Ishikawa (cell line): Measurements from ENCODE around the gene DTX1.

Experiments used
- CEBPB ChIP-seq: IDR thresholded peaks from 2 replicates; pipeline ENCODE4 v1.6.1; 2012
- CREB1 ChIP-seq: IDR thresholded peaks from 2 replicates; pipeline ENCODE4 v1.6.1; 2012; ENCODE audit warnings: low read depth
- EGR1 ChIP-seq: IDR thresholded peaks from 2 replicates; pipeline ENCODE4 v1.6.1; 2012
- EP300 ChIP-seq: IDR thresholded peaks from 2 replicates; pipeline ENCODE4 v1.6.1; 2012; ENCODE audit warnings: borderline replicate concordance
- FOXM1 ChIP-seq: IDR thresholded peaks from 2 replicates; pipeline ENCODE4 v1.6.1; 2012; ENCODE audit warnings: low read depth, borderline replicate concordance
- MAX ChIP-seq: IDR thresholded peaks from 2 replicates; pipeline ENCODE4 v1.6.1; 2012
- NFIC ChIP-seq: IDR thresholded peaks from 2 replicates; pipeline ENCODE4 v1.6.1; 2012
- RAD21 ChIP-seq: IDR thresholded peaks from 2 replicates; pipeline ENCODE4 v1.6.1; 2012; ENCODE audit warnings: low read depth
- REST ChIP-seq: IDR thresholded peaks from 2 replicates; pipeline ENCODE4 v1.6.1; 2012; ENCODE audit warnings: low read depth, mild to moderate bottlenecking
- TAF1 ChIP-seq: IDR thresholded peaks from 2 replicates; pipeline ENCODE4 v1.6.1; 2012; ENCODE audit warnings: low read depth, mild to moderate bottlenecking
- TCF12 ChIP-seq: IDR thresholded peaks from 2 replicates; pipeline ENCODE4 v1.6.1; 2012; ENCODE audit warnings: low read depth
- TEAD4 ChIP-seq: IDR thresholded peaks from 2 replicates; pipeline ENCODE4 v1.6.1; 2012
- YY1 ChIP-seq: IDR thresholded peaks from 2 replicates; pipeline ENCODE4 v1.6.1; 2012; ENCODE audit warnings: low read depth
- ZBTB7A ChIP-seq: IDR thresholded peaks from 2 replicates; pipeline ENCODE4 v1.6.1; 2012; ENCODE audit warnings: low read depth
- TF ChIP-seq, protein P1 (sequence below): IDR thresholded peaks from 2 replicates; pipeline ENCODE4 v1.6.1; 2012

The DTX1 gene

DNA sequence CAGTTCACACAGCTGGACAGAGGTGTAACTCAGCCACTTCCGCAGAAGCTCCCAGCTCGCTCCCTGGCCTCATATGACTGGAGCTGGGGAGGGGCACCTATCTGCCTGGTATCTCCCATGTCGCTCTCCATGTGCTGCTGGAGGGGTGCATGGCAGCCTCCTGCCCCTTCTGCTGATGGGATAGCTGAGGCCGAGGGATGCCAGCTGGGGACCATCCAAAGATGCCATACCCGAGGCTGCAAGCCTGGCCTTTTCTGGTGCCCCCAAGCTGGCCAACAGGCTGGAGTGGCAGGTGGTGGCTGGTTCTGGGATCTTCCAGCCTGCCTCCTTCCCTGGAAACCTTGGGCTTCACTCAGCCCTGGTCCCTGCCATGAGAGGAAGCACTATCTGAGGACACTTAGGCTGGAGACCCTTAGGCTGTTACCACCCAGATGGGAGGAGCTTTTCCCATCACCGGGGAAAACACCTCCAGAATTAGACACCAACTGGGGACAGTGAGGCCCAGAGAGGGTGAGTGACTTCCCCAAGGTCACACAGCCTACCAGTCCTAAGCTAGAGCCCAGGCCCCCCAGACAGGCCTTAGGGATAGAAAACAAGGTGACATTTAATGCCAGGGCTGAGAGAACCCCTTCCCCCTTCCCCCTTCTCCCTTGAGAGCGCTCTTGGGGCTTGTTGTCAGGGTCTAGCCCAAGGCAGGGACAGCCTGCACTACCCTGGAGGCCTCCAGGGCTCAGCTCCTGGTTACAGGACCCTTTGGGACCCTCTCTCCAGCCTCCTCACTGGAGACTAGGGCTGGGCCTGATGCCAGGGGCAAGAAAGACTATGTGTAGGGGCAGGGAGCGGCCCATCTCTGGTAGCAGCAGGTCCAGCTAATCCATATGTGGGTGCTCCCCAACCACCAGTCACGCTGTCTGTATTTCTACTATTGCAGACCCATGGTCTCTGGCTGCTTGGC, 7.1 kb downstream of the DTX1 start:
- TF ChIP-seq RAD21 (no peak), TEAD4 (no peak), FOXM1 (no peak), TCF12 (no peak), MAX (no peak), NFIC (no peak), EGR1 (no peak), CREB1 (no peak), EP300 (no peak), REST (no peak), TAF1 (no peak), YY1 (no peak), ZBTB7A (no peak), CEBPB (no peak)
- TF ChIP-seq, protein P1, sequence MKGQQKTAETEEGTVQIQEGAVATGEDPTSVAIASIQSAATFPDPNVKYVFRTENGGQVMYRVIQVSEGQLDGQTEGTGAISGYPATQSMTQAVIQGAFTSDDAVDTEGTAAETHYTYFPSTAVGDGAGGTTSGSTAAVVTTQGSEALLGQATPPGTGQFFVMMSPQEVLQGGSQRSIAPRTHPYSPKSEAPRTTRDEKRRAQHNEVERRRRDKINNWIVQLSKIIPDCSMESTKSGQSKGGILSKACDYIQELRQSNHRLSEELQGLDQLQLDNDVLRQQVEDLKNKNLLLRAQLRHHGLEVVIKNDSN, result no peak

GRCh38 chr12:113064395-113065125, 8.0 kb downstream of the DTX1 start:
- TF ChIP-seq TCF12, result no peak
- TF ChIP-seq TEAD4, result no peak
- TF ChIP-seq, protein P1, result no peak
- no peak for TF ChIP-seq CREB1
- no peak for TF ChIP-seq EP300
- TF ChIP-seq MAX, result no peak
- TF ChIP-seq RAD21, result no peak
- TF ChIP-seq YY1, result no peak
- TF ChIP-seq NFIC, result no peak
- TF ChIP-seq ZBTB7A, result no peak
- TF ChIP-seq TAF1, result no peak
- no peak for TF ChIP-seq FOXM1
- TF ChIP-seq CEBPB, result no peak
- no peak for TF ChIP-seq REST
- no peak for TF ChIP-seq EGR1

DNA sequence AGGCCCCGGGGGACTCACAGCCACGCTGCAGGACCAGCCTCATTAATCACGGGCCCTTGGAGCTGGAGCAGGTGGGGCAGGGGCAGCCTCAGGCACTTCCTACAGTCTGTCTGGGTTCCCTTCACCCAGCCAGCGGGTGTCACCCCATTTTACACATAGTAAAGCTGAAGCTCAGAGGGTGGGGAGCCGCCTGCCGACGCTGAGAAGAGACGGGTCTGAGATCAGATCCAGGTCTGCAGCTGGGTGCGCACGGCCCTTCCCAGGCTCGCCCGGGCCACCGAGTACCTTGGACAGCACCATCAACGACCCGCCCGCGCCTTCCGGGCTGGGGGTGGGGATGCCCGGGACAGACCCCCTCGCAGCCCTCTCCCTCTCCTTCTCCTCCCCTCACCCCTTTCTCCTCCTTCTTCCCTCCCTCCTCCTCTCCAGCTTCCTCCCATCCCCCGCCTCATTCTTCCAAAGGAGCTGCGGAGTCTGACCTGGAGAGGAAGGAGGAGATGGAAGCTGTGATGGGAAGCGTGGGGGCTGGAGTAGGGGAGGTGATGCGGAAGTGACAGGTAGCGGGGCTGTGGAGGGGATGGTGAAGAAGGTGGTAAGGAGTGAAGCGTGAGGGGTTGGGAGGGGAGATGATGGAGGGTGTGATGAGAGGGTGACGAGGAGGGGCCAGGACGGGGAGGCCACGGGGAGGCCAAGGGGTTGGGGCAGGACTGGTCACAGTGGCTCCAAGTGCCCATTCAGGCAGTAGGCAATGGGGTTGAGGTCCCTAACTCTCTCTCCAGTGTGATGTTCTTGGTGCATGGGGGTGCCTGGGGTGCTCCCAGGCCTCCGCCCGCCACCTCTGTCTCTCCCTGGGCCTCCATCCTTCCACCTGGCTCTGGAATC, 8.8 kb downstream of the DTX1 start:
- TF ChIP-seq RAD21 (no peak), NFIC (no peak), CEBPB (no peak), REST (peak; percentile 98), EGR1 (peak; percentile 80), ZBTB7A (peak; percentile 94), YY1 (0 out of 2 replicates have a peak, but pooled peaks have one; percentile 22)
